HG03060 (cell line): ENCODE results near the gene PDE11A.

Experiments
- ATAC-seq: cut with Tn5 transposase; IDR thresholded peaks from one replicate; pipeline ENCODE4 v1.9.1; 2021; ENCODE audit warnings: low read depth, moderate number of reproducible peaks; ENCODE audit not compliant: unreplicated experiment

The PDE11A gene

GRCh38 chr2:177930916-177931315 is 141.7 kb downstream of the PDE11A start:
- no peak for ATAC-seq

GRCh38 chr2:177929662-177930522 is 142.7 kb downstream of the PDE11A start:
- no peak for ATAC-seq

- ATAC-seq: no peak
Measured at GRCh38 chr2:177923323-177923722, 149.3 kb downstream of the PDE11A start.

- no peak for ATAC-seq
Measured at GRCh38 chr2:177921726-177922125, 150.9 kb downstream of the PDE11A start.

GRCh38 chr2:177917169-177917568 is 155.4 kb downstream of the PDE11A start:
- no peak for ATAC-seq

- no peak for ATAC-seq
Measured at GRCh38 chr2:177916342-177916741, 156.2 kb downstream of the PDE11A start.

- no peak for ATAC-seq
Measured at GRCh38 chr2:177914247-177914646, 158.3 kb downstream of the PDE11A start.

GRCh38 chr2:177909962-177910361 is 162.6 kb downstream of the PDE11A start:
- ATAC-seq: no peak

- no peak for ATAC-seq
Measured at GRCh38 chr2:177908824-177909223, 163.8 kb downstream of the PDE11A start.

GRCh38 chr2:177908182-177908581 is 164.4 kb downstream of the PDE11A start:
- ATAC-seq: no peak

GRCh38 chr2:177906041-177906718 is 166.4 kb downstream of the PDE11A start:
- peak; percentile 69 for ATAC-seq

- ATAC-seq: peak; percentile 7
Measured at GRCh38 chr2:177905640-177906039, 166.9 kb downstream of the PDE11A start.

GRCh38 chr2:177902395-177903163 is 170.0 kb downstream of the PDE11A start:
- ATAC-seq: no peak

GRCh38 chr2:177900082-177900481 is 172.5 kb downstream of the PDE11A start:
- no peak for ATAC-seq

GRCh38 chr2:177897278-177897677 is 175.3 kb downstream of the PDE11A start:
- ATAC-seq: no peak

- ATAC-seq: no peak
Measured at GRCh38 chr2:177896587-177896986, 176.0 kb downstream of the PDE11A start.

- ATAC-seq: no peak
Measured at GRCh38 chr2:177894546-177894945, 178.0 kb downstream of the PDE11A start.

- ATAC-seq: no peak
Measured at GRCh38 chr2:177893880-177894279, 178.7 kb downstream of the PDE11A start.

- ATAC-seq: no peak
Measured at GRCh38 chr2:177891533-177891932, 181.0 kb downstream of the PDE11A start.

- ATAC-seq: no peak
Measured at GRCh38 chr2:177889818-177890460, 182.6 kb downstream of the PDE11A start.

- ATAC-seq: no peak
Measured at GRCh38 chr2:177888581-177888980, 184.0 kb downstream of the PDE11A start.
